Measurements from ENCODE around the gene RMDN3. TPM values are rescaled to one million over a fixed set of nuclear protein-coding genes. Genes with fewer than 3 reads are reported as not detected.

RMDN3 gene
- total and polyA plus RNA-seq, 2 of the 13 experiments (the other 11 are each of a cell fraction or from before 2014, with no cell fraction given), result 16.8 to 19.5 TPM

DNA sequence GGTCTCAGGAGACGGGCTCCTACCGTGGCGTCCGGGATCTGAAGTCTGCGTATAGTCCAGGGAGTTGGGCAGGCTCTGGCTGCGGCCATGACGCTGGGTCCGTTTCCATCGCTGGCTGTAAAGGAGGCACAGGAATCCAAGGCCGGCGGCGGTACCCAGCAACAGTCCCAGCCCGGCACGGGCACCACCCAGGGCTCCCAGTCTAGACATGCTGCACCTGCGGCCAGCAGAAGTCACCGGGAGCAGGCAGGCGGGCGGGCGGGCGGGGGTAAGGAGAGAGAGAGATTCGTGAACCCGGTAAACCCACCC, 526 bp downstream of the RMDN3 start (continued):
- TF ChIP-seq, protein P1, sequence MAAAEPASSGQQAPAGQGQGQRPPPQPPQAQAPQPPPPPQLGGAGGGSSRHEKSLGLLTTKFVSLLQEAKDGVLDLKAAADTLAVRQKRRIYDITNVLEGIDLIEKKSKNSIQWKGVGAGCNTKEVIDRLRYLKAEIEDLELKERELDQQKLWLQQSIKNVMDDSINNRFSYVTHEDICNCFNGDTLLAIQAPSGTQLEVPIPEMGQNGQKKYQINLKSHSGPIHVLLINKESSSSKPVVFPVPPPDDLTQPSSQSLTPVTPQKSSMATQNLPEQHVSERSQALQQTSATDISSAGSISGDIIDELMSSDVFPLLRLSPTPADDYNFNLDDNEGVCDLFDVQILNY (CRISPR knock-in tag; conservative IDR thresholded peaks at IDR 0.05), result no peak
- 0 out of 2 replicates have a peak, but pooled peaks have one; percentile 8 for TF ChIP-seq DNMT1 (CRISPR knock-in tag; IDR thresholded peaks at IDR 0.05)
- TF ChIP-seq, protein P2, sequence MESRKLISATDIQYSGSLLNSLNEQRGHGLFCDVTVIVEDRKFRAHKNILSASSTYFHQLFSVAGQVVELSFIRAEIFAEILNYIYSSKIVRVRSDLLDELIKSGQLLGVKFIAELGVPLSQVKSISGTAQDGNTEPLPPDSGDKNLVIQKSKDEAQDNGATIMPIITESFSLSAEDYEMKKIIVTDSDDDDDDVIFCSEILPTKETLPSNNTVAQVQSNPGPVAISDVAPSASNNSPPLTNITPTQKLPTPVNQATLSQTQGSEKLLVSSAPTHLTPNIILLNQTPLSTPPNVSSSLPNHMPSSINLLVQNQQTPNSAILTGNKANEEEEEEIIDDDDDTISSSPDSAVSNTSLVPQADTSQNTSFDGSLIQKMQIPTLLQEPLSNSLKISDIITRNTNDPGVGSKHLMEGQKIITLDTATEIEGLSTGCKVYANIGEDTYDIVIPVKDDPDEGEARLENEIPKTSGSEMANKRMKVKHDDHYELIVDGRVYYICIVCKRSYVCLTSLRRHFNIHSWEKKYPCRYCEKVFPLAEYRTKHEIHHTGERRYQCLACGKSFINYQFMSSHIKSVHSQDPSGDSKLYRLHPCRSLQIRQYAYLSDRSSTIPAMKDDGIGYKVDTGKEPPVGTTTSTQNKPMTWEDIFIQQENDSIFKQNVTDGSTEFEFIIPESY (CRISPR knock-in tag; IDR thresholded peaks at IDR 0.05), result no peak
- TF ChIP-seq FOXJ3 (CRISPR knock-in tag; IDR thresholded peaks at IDR 0.05; ENCODE audit: borderline replicate concordance), result no peak

DNA sequence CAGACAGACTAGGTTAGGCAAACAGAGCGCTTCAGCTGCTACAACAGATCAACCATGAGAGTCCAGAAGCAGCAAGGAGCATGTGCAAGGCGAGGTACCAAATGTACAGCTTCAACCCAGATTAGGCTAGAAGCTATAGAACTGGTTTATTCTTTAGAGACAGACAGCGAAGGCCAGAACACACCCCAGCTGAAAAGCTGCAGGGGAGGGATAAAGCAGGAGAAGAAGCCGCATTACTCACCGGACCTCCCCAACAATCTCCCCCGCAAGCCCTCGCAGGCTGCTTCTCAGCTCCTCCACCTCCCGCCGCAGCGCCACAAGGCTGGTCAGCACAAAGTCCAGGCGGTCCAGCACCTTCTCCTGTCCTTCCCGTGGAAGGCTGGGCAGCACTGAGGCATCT, 3.3 kb downstream of the RMDN3 start:
- ATAC-seq (no peak), FAIRE-seq (no peak), DNase-seq (ENCODE audit: low spot score) (no peak)
- H2AFZ ChIP-seq (ENCODE audit: low read length), result no peak overlapping the region
- TF ChIP-seq ZNF24 (IDR thresholded peaks at IDR 0.05), result no peak
- TF ChIP-seq, protein P3, sequence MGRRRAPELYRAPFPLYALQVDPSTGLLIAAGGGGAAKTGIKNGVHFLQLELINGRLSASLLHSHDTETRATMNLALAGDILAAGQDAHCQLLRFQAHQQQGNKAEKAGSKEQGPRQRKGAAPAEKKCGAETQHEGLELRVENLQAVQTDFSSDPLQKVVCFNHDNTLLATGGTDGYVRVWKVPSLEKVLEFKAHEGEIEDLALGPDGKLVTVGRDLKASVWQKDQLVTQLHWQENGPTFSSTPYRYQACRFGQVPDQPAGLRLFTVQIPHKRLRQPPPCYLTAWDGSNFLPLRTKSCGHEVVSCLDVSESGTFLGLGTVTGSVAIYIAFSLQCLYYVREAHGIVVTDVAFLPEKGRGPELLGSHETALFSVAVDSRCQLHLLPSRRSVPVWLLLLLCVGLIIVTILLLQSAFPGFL (CRISPR knock-in tag; IDR thresholded peaks at IDR 0.05), result no peak
- no peak for TF ChIP-seq ZNF468 (CRISPR knock-in tag; IDR thresholded peaks at IDR 0.05)
- no peak for TF ChIP-seq NR2F1 (CRISPR knock-in tag; IDR thresholded peaks at IDR 0.05)
- no peak for TF ChIP-seq FOXA3 (CRISPR knock-in tag; IDR thresholded peaks at IDR 0.05)
- no peak for TF ChIP-seq ZNF34 (CRISPR knock-in tag; IDR thresholded peaks at IDR 0.05; ENCODE audit: borderline replicate concordance)
- TF ChIP-seq, protein P4, sequence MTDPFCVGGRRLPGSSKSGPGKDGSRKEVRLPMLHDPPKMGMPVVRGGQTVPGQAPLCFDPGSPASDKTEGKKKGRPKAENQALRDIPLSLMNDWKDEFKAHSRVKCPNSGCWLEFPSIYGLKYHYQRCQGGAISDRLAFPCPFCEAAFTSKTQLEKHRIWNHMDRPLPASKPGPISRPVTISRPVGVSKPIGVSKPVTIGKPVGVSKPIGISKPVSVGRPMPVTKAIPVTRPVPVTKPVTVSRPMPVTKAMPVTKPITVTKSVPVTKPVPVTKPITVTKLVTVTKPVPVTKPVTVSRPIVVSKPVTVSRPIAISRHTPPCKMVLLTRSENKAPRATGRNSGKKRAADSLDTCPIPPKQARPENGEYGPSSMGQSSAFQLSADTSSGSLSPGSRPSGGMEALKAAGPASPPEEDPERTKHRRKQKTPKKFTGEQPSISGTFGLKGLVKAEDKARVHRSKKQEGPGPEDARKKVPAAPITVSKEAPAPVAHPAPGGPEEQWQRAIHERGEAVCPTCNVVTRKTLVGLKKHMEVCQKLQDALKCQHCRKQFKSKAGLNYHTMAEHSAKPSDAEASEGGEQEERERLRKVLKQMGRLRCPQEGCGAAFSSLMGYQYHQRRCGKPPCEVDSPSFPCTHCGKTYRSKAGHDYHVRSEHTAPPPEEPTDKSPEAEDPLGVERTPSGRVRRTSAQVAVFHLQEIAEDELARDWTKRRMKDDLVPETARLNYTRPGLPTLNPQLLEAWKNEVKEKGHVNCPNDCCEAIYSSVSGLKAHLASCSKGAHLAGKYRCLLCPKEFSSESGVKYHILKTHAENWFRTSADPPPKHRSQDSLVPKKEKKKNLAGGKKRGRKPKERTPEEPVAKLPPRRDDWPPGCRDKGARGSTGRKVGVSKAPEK (CRISPR knock-in tag; IDR thresholded peaks at IDR 0.05; ENCODE audit: borderline replicate concordance), result no peak
- TF ChIP-seq, protein P5, sequence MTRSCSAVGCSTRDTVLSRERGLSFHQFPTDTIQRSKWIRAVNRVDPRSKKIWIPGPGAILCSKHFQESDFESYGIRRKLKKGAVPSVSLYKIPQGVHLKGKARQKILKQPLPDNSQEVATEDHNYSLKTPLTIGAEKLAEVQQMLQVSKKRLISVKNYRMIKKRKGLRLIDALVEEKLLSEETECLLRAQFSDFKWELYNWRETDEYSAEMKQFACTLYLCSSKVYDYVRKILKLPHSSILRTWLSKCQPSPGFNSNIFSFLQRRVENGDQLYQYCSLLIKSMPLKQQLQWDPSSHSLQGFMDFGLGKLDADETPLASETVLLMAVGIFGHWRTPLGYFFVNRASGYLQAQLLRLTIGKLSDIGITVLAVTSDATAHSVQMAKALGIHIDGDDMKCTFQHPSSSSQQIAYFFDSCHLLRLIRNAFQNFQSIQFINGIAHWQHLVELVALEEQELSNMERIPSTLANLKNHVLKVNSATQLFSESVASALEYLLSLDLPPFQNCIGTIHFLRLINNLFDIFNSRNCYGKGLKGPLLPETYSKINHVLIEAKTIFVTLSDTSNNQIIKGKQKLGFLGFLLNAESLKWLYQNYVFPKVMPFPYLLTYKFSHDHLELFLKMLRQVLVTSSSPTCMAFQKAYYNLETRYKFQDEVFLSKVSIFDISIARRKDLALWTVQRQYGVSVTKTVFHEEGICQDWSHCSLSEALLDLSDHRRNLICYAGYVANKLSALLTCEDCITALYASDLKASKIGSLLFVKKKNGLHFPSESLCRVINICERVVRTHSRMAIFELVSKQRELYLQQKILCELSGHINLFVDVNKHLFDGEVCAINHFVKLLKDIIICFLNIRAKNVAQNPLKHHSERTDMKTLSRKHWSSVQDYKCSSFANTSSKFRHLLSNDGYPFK (CRISPR knock-in tag; IDR thresholded peaks at IDR 0.05; ENCODE audit: borderline replicate concordance), result no peak
- no peak for TF ChIP-seq MED13 (CRISPR knock-in tag; IDR thresholded peaks at IDR 0.05)
- TF ChIP-seq HMGA1 (CRISPR knock-in tag; conservative IDR thresholded peaks at IDR 0.05), result no peak
- H3K27ac ChIP-seq (ENCODE audit: extremely low read length, insufficient read depth, low read length), result no peak overlapping the region
- peaks cover 35% of the 10 kb centered on the region for H3K4me1 ChIP-seq (ENCODE audit: insufficient read depth, low read length)
- H3K9me3 ChIP-seq (ENCODE audit: low read length), result no peaks in the 10 kb centered on the region
- no peaks in the 10 kb centered on the region for H4K20me1 ChIP-seq (ENCODE audit: insufficient read depth, low read length)
- intact Hi-C loops (cut with micrococcal nuclease; ENCODE audit: unreplicated experiment), result loop anchor here (10.0 kb wide), 1 partner anchor 157 kb away; the partner anchor contains the start of gene KNL1
- no TSS peak for BruUV-seq (replicated peaks)
- WGBS (ENCODE audit: low lambda C conversion rate), result 99% methylated on average over 10 of the region's 12 CpGs
- no peak overlapping the region for H3K4me3 ChIP-seq (replicated peaks in 1 of 3; ENCODE audit: insufficient read depth in 1 of 3, low read depth in 2 of 3, low read length in 3 of 3)
- peaks cover 10 to 40% of the 10 kb centered on the region in 2 experiments for H3K36me3 ChIP-seq (replicated peaks in 1 of 2; ENCODE audit: control insufficient read depth in 1 of 2, insufficient read depth in 2 of 2, low read length in 2 of 2)
- no peak overlapping the region for H3K9ac ChIP-seq (ENCODE audit: insufficient read depth, low read depth, low read length)
- ChIA-PET CTCF (ENCODE audit: low intra/inter-chr PET ratio, low total read pairs) (no interaction called here), POLR2A (interaction anchor here (0.6 to 1.2 kb wide), 2 partner anchors 11 to 12 kb away, joined by 3 read pairs; partner anchors contain the start of gene GCHFR)
- peaks cover 30% of the 10 kb centered on the region for H3K79me2 ChIP-seq (ENCODE audit: insufficient read depth, low read length)
- H3K27me3 ChIP-seq (ENCODE audit: control insufficient read depth in 1 of 2, insufficient read depth in 2 of 2, low read length in 2 of 2), result no peaks in the 10 kb centered on the region
- in situ Hi-C loops (cut with HindIII; ENCODE audit: extremely low pct_ligation_motif_present, low pct_unique_long_range_greater_than_20kb), result no loop called here
- H3K4me2 ChIP-seq (ENCODE audit: low read depth, low read length), result no peak overlapping the region

Measured in HepG2 (cell line).